ENCODE results near the gene PLEKHA5.
"Not testable (repeated sequence)": the region's sequence is repeated elsewhere in the genome, so short reads cannot be mapped to it uniquely, and the experiment has no call there.

Gene PLEKHA5

GRCh38 chr12:19168644-19169043 lies 39.1 kb downstream of the PLEKHA5 start:
- Histone ChIP-seq H3K36me3 (replicated peaks) (no peaks in the 10 kb centered on the region), H3K4me3 (ENCODE audit: low read depth, low read length) (no peak overlapping the region), H3K27me3 (replicated peaks) (no peaks in the 10 kb centered on the region), H3K27ac (no peak overlapping the region)
- TF ChIP-seq CTCF (IDR thresholded peaks at IDR 0.05; ENCODE audit: low read depth, low read length, missing control alignments) = no peak
- DNase-seq = no peak
- in situ Hi-C loops (cut with HindIII; ENCODE audit: low pct_ligation_motif_present, low sequenced_read_pairs) = no loop called here

GRCh38 chr12:19169222-19169621 lies 39.7 kb downstream of the PLEKHA5 start:
- in situ Hi-C loops (cut with HindIII; ENCODE audit: low pct_ligation_motif_present, low sequenced_read_pairs) = no loop called here
- no peak overlapping the region for H3K4me3 ChIP-seq (ENCODE audit: low read depth, low read length)
- H3K27ac ChIP-seq = no peak overlapping the region
- H3K36me3 ChIP-seq (replicated peaks) = no peaks in the 10 kb centered on the region
- no peak for TF ChIP-seq CTCF (IDR thresholded peaks at IDR 0.05; ENCODE audit: low read depth, low read length, missing control alignments)
- no peaks in the 10 kb centered on the region for H3K27me3 ChIP-seq (replicated peaks)
- DNase-seq = no peak

- H3K27ac ChIP-seq; H3K36me3 ChIP-seq (replicated peaks); H3K4me3 ChIP-seq (ENCODE audit: low read depth, low read length); H3K27me3 ChIP-seq (replicated peaks); in situ Hi-C loops (cut with HindIII; ENCODE audit: low pct_ligation_motif_present, low sequenced_read_pairs); DNase-seq: not testable (repeated sequence)
Measured at GRCh38 chr12:19170286-19170685, 40.8 kb downstream of the PLEKHA5 start.

GRCh38 chr12:19171731-19172130 lies 42.2 kb downstream of the PLEKHA5 start:
- H3K36me3 ChIP-seq (replicated peaks) = no peaks in the 10 kb centered on the region
- in situ Hi-C loops (cut with HindIII; ENCODE audit: low pct_ligation_motif_present, low sequenced_read_pairs) = no loop called here
- H3K4me3 ChIP-seq (ENCODE audit: low read depth, low read length) = no peak overlapping the region
- no peak for DNase-seq
- H3K27ac ChIP-seq = no peak overlapping the region
- TF ChIP-seq CTCF (IDR thresholded peaks at IDR 0.05; ENCODE audit: low read depth, low read length, missing control alignments) = no peak
- H3K27me3 ChIP-seq (replicated peaks) = no peaks in the 10 kb centered on the region

GRCh38 chr12:19177754-19178153 lies 48.2 kb downstream of the PLEKHA5 start:
- H3K27ac ChIP-seq = no peak overlapping the region
- no peaks in the 10 kb centered on the region for H3K36me3 ChIP-seq (replicated peaks)
- in situ Hi-C loops (cut with HindIII; ENCODE audit: low pct_ligation_motif_present, low sequenced_read_pairs) = loop anchor here (25.0 kb wide), 1 partner anchor 315 kb away; no protein-coding TSS in a partner anchor
- DNase-seq = no peak
- H3K4me3 ChIP-seq (ENCODE audit: low read depth, low read length) = no peak overlapping the region
- no peaks in the 10 kb centered on the region for H3K27me3 ChIP-seq (replicated peaks)
- TF ChIP-seq CTCF (IDR thresholded peaks at IDR 0.05; ENCODE audit: low read depth, low read length, missing control alignments) = no peak

- H3K36me3 ChIP-seq (replicated peaks) = no peaks in the 10 kb centered on the region
- no peak for TF ChIP-seq CTCF (IDR thresholded peaks at IDR 0.05; ENCODE audit: low read depth, low read length, missing control alignments)
- no peak overlapping the region for H3K27ac ChIP-seq
- no peaks in the 10 kb centered on the region for H3K27me3 ChIP-seq (replicated peaks)
- in situ Hi-C loops (cut with HindIII; ENCODE audit: low pct_ligation_motif_present, low sequenced_read_pairs) = loop anchor here (25.0 kb wide), 1 partner anchor 318 kb away; no protein-coding TSS in a partner anchor
- no peak for DNase-seq
- H3K4me3 ChIP-seq (ENCODE audit: low read depth, low read length) = no peak overlapping the region
Measured at GRCh38 chr12:19179986-19180385, 50.5 kb downstream of the PLEKHA5 start.
